ENCODE measurements around the gene GABRB2. TPM values are rescaled to one million over a fixed set of nuclear protein-coding genes. Genes with fewer than 3 reads are reported as not detected.

GABRB2 gene
- polyA plus RNA-seq, 2 of the 4 experiments (the other 2 are of a cell fraction), result not detected

DNA sequence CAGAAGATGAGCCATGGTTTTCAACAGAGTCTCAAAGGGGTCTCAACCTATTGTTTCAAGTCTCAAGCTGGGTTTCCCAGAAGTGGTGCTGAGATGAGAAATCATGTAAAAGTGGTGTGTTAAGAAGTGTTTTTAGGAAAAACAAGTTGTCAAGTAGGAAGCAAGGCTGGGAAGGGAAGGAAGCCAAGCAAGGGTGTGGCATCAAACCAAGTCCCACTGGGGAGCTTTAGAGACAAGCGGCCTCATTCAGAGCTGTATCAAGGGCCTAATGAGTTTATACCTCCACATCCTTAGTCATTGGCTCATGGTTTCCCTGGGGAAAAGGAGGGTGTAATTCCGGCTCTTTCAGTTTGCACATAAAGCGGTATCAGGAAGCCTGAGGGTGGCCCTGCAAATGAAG is 26.4 kb upstream of the GABRB2 start:
- WGBS (ENCODE audit: missing lambda C conversion rate), result 42% methylated on average over 3 of the region's 3 CpGs
- FAIRE-seq, result no peak
- H3K27ac ChIP-seq, result no peak overlapping the region
- no peak overlapping the region for H3K4me3 ChIP-seq
- CTCF ChIA-PET, result no interaction called here
- no peaks in the 10 kb centered on the region for H3K9me3 ChIP-seq
- TF ChIP-seq HOXA7 (CRISPR knock-in tag; IDR thresholded peaks at IDR 0.05) (no peak), FOXS1 (CRISPR knock-in tag; IDR thresholded peaks at IDR 0.05) (no peak), NPAS2 (CRISPR knock-in tag; IDR thresholded peaks at IDR 0.05; ENCODE audit: borderline replicate concordance) (no peak), NR3C1 (IDR thresholded peaks at IDR 0.05) (no peak)
- TF ChIP-seq, protein P1, sequence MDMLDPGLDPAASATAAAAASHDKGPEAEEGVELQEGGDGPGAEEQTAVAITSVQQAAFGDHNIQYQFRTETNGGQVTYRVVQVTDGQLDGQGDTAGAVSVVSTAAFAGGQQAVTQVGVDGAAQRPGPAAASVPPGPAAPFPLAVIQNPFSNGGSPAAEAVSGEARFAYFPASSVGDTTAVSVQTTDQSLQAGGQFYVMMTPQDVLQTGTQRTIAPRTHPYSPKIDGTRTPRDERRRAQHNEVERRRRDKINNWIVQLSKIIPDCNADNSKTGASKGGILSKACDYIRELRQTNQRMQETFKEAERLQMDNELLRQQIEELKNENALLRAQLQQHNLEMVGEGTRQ (IDR thresholded peaks at IDR 0.05), result no peak
- DNase-seq (ENCODE audit: low read depth in 1 of 2, low spot score in 1 of 2), result no peak
- no peak overlapping the region for H3K4me2 ChIP-seq
- ATAC-seq, result no peak
- H3K4me1 ChIP-seq, result no peaks in the 10 kb centered on the region
- POLR2A ChIA-PET, result no interaction called here

GRCh38 chr5:161566081-161566480 is 19.6 kb upstream of the GABRB2 start:
- CTCF ChIA-PET, result no interaction called here
- WGBS (ENCODE audit: missing lambda C conversion rate), result 0% methylated on average over 2 of the region's 2 CpGs
- POLR2A ChIA-PET, result no interaction called here
- DNase-seq (ENCODE audit: low read depth in 1 of 2, low spot score in 1 of 2) (no peak), ATAC-seq (no peak), FAIRE-seq (no peak)
- H3K4me3 ChIP-seq, result no peak overlapping the region
- H3K27ac ChIP-seq, result no peak overlapping the region
- TF ChIP-seq JUN (IDR thresholded peaks at IDR 0.05) (no peak), FOSB (CRISPR knock-in tag; IDR thresholded peaks at IDR 0.05) (no peak), JUNB (IDR thresholded peaks at IDR 0.05) (no peak), MAX (IDR thresholded peaks at IDR 0.05) (no peak), HEYL (CRISPR knock-in tag; IDR thresholded peaks at IDR 0.05) (no peak), EP300 (IDR thresholded peaks at IDR 0.05) (no peak), BHLHE40 (IDR thresholded peaks at IDR 0.05; ENCODE audit: low read depth, low read length) (no peak), HOXB13 (CRISPR knock-in tag; IDR thresholded peaks at IDR 0.05; ENCODE audit: low read depth) (no peak), HOXA7 (CRISPR knock-in tag; IDR thresholded peaks at IDR 0.05) (no peak), FOXS1 (CRISPR knock-in tag; IDR thresholded peaks at IDR 0.05) (no peak), CBX2 (IDR thresholded peaks at IDR 0.05; ENCODE audit: borderline replicate concordance, low read depth) (no peak)
- TF ChIP-seq, protein P1 (IDR thresholded peaks at IDR 0.05), result no peak
- TF ChIP-seq, protein P2, sequence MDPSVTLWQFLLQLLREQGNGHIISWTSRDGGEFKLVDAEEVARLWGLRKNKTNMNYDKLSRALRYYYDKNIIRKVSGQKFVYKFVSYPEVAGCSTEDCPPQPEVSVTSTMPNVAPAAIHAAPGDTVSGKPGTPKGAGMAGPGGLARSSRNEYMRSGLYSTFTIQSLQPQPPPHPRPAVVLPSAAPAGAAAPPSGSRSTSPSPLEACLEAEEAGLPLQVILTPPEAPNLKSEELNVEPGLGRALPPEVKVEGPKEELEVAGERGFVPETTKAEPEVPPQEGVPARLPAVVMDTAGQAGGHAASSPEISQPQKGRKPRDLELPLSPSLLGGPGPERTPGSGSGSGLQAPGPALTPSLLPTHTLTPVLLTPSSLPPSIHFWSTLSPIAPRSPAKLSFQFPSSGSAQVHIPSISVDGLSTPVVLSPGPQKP (IDR thresholded peaks at IDR 0.05; ENCODE audit: low read depth, low read length), result no peak
- no peaks in the 10 kb centered on the region for H3K4me1 ChIP-seq
- H3K9me3 ChIP-seq, result no peaks in the 10 kb centered on the region
- no peak overlapping the region for H3K4me2 ChIP-seq

GRCh38 chr5:161562446-161562845 is 15.9 kb upstream of the GABRB2 start:
- H3K27ac ChIP-seq, result no peak overlapping the region
- ATAC-seq (no peak), DNase-seq (ENCODE audit: low read depth in 1 of 2, low spot score in 1 of 2) (no peak), FAIRE-seq (no peak)
- H3K4me1 ChIP-seq, result no peaks in the 10 kb centered on the region
- 8% methylated on average over 2 of the region's 2 CpGs for WGBS (ENCODE audit: missing lambda C conversion rate)
- H3K9me3 ChIP-seq, result no peaks in the 10 kb centered on the region
- TF ChIP-seq HDAC2 (IDR thresholded peaks at IDR 0.05) (no peak), CEBPB (IDR thresholded peaks at IDR 0.05) (no peak), HOXB13 (CRISPR knock-in tag; IDR thresholded peaks at IDR 0.05; ENCODE audit: low read depth) (no peak), MAFK (IDR thresholded peaks at IDR 0.05; ENCODE audit: partially characterized antibody) (no peak), ZFP36 (IDR thresholded peaks at IDR 0.05; ENCODE audit: borderline replicate concordance, partially characterized antibody) (no peak), NPAS2 (CRISPR knock-in tag; IDR thresholded peaks at IDR 0.05; ENCODE audit: borderline replicate concordance) (no peak)
- no peak overlapping the region for H3K4me2 ChIP-seq
- ChIA-PET CTCF (interaction anchor here (0.7 kb wide), 1 partner anchor 1785 kb away, joined by 3 read pairs; no protein-coding TSS in a partner anchor), POLR2A (no interaction called here)
- H3K4me3 ChIP-seq, result no peak overlapping the region
